Kidney (tissue), 14 donors: Measurements from ENCODE around the gene SESN3. TPM values are rescaled to one million over a fixed set of nuclear protein-coding genes. Genes with fewer than 3 reads are reported as not detected.

ENCODE experiments used
- DNase-seq, 5 donors: peaks; one replicate each; pipeline ENCODE4 v3.0.0-alpha.2; 2013 to 2020
- FAIRE-seq: peaks from 2 replicates; lab custom pipeline; 2012; peaks lifted over from hg19 to GRCh38; lab: Jason Lieb, UNC
- H3K27ac ChIP-seq, 2 donors: one replicate each; pipeline ENCODE4 v1.7.0; 2013; ENCODE audit warnings: low read depth in 2 of 2, low read length in 2 of 2, inconsistent platforms in 1 of 2
- H3K27me3 ChIP-seq: one replicate; pipeline ENCODE4 v1.7.1; 2013; ENCODE audit warnings: low read length, inconsistent platforms; ENCODE audit not compliant: control insufficient read depth, insufficient read depth
- H3K36me3 ChIP-seq, 3 donors: one replicate each; pipeline versions ENCODE4 v1.7.0 to v1.7.1; 2013; ENCODE audit warnings: low read length in 3 of 3, control low read depth in 1 of 3, inconsistent platforms in 1 of 3; ENCODE audit not compliant: insufficient read depth in 3 of 3, control insufficient read depth in 2 of 3
- H3K4me1 ChIP-seq, 3 donors: one replicate each; pipeline versions ENCODE4 v1.7.0 to v1.7.1; 2013; ENCODE audit warnings: low read length in 3 of 3, inconsistent platforms in 1 of 3, low read depth in 1 of 3; ENCODE audit not compliant: control insufficient read depth in 2 of 3, insufficient read depth in 2 of 3
- H3K4me3 ChIP-seq, 3 donors: one replicate each; pipeline versions ENCODE4 v1.7.0 to v1.8.1; 2013; ENCODE audit warnings: low read length in 3 of 3, control low read depth in 1 of 3, inconsistent platforms in 1 of 3
- H3K9ac ChIP-seq, 3 donors: one replicate each; pipeline versions ENCODE4 v1.7.0 to v1.7.1; 2013; ENCODE audit warnings: low read length in 3 of 3, control low read depth in 1 of 3, inconsistent platforms in 1 of 3
- H3K9me3 ChIP-seq, 3 donors: one replicate each; pipeline versions ENCODE4 v1.7.0 to v1.7.1; 2013; ENCODE audit warnings: low read length in 3 of 3, control low read depth in 1 of 3, inconsistent platforms in 1 of 3; ENCODE audit not compliant: control insufficient read depth in 2 of 3, insufficient read depth in 1 of 3
- CTCF ChIP-seq: IDR thresholded peaks from 3 replicates; pipeline ENCODE4 v1.5.1; 2012; ENCODE audit warnings: mild to moderate bottlenecking, moderate library complexity, borderline replicate concordance; ENCODE audit not compliant: insufficient read depth; ENCODE audit errors: extremely low read depth
- intact Hi-C: fragments of 100-400 bp; cut with DNase I; formaldehyde crosslinking; loops from one replicate; pipeline ENCODE4 v1.11.1; 2022
- polyA plus RNA-seq: library from polyadenylated mRNA; stranded (reverse); fragments of 350-450 nt; fragmentation: Illumina TruSeq; extraction: RNeasy Lipid Tissue Mini Kit (QIAGEN cat#74804); gene quantifications from one replicate; pipeline ENCODE4 v1.2.3, GENCODE V29; 2014; ENCODE audit warnings: low read depth, low replicate concordance; ENCODE audit not compliant: insufficient read depth
- total RNA-seq: library from RNA; stranded (reverse); fragmentation: NEBNext Ultra II Directional; extraction: Animal tissue kit (Norgen Biotek cat#: 25700); gene quantifications from one replicate; pipeline ENCODE4 v1.2.1, GENCODE V29; 2021
- donor health status: control.
- donor health status: control.
- donor health status: control.
- donor health status: control.
- donor health status: control.
- donor health status: DM: yes; HTN: yes; CAD: no.
- donor health status: Normal renal cell carcinoma (clear cell type).

The SESN3 gene
- total and polyA plus RNA-seq, 2 donors from 2014 or later = 5.1 to 50.1 TPM

GRCh38 chr11:95195831-95196230 is 35.2 kb downstream of the SESN3 start:
- FAIRE-seq = no peak
- intact Hi-C loops = no loop called here
- Histone ChIP-seq H3K4me3 (no peak overlapping the region), H3K9me3 (no peaks in the 10 kb centered on the region), H3K27me3 (no peaks in the 10 kb centered on the region), H3K27ac (no peak overlapping the region), H3K4me1 (no peaks in the 10 kb centered on the region), H3K36me3 (peaks cover 0 to 2% (median 0%) of the 10 kb centered on the region in 3 donors), H3K9ac (no peak overlapping the region)
- no peak for DNase-seq
- TF ChIP-seq CTCF = no peak

- no peak for FAIRE-seq
- no peaks in the 10 kb centered on the region for H3K9me3 ChIP-seq
- no peak overlapping the region for H3K4me3 ChIP-seq
- H3K9ac ChIP-seq = no peak overlapping the region
- H3K27me3 ChIP-seq = no peaks in the 10 kb centered on the region
- no peaks in the 10 kb centered on the region for H3K4me1 ChIP-seq
- intact Hi-C loops = no loop called here
- TF ChIP-seq CTCF = no peak
- H3K27ac ChIP-seq = no peak overlapping the region
- peaks cover 0 to 2% (median 0%) of the 10 kb centered on the region in 3 donors for H3K36me3 ChIP-seq
- no peak for DNase-seq
Measured at GRCh38 chr11:95193541-95193940, 37.5 kb downstream of the SESN3 start.

GRCh38 chr11:95192717-95193116 is 38.3 kb downstream of the SESN3 start:
- no peak for FAIRE-seq
- TF ChIP-seq CTCF = no peak

GRCh38 chr11:95187723-95188122 is 43.3 kb downstream of the SESN3 start:
- H3K9ac ChIP-seq = no peak overlapping the region
- H3K36me3 ChIP-seq = peaks cover 0 to 9% (median 4%) of the 10 kb centered on the region in 3 donors
- intact Hi-C loops = no loop called here

More at GRCh38 chr11:95192717-95193116, 38.3 kb downstream of the SESN3 start:
- no peaks in the 10 kb centered on the region for H3K4me1 ChIP-seq
- peaks cover 0 to 2% (median 1%) of the 10 kb centered on the region in 3 donors for H3K36me3 ChIP-seq
- no peak overlapping the region for H3K4me3 ChIP-seq
- no peak overlapping the region for H3K9ac ChIP-seq
- H3K9me3 ChIP-seq = no peaks in the 10 kb centered on the region
- no peaks in the 10 kb centered on the region for H3K27me3 ChIP-seq
- intact Hi-C loops = no loop called here
- no peak overlapping the region for H3K27ac ChIP-seq
- no peak for DNase-seq

More at GRCh38 chr11:95187723-95188122, 43.3 kb downstream of the SESN3 start:
- DNase-seq (no peak), FAIRE-seq (no peak)
- no peaks in the 10 kb centered on the region for H3K9me3 ChIP-seq
- no peak for TF ChIP-seq CTCF
- H3K27me3 ChIP-seq = no peaks in the 10 kb centered on the region
- no peaks in the 10 kb centered on the region for H3K4me1 ChIP-seq
- H3K4me3 ChIP-seq = no peak overlapping the region
- H3K27ac ChIP-seq = no peak overlapping the region
